GM19455 (cell line): ENCODE results near the gene NUDT21.
"Not testable (repeated sequence)": the region's sequence is repeated elsewhere in the genome, so short reads cannot be mapped to it uniquely, and the experiment has no call there.

Source experiments
- ATAC-seq: cut with Tn5 transposase; IDR thresholded peaks from one replicate; pipeline ENCODE4 v1.9.1; 2021; ENCODE audit not compliant: unreplicated experiment

Gene NUDT21

DNA sequence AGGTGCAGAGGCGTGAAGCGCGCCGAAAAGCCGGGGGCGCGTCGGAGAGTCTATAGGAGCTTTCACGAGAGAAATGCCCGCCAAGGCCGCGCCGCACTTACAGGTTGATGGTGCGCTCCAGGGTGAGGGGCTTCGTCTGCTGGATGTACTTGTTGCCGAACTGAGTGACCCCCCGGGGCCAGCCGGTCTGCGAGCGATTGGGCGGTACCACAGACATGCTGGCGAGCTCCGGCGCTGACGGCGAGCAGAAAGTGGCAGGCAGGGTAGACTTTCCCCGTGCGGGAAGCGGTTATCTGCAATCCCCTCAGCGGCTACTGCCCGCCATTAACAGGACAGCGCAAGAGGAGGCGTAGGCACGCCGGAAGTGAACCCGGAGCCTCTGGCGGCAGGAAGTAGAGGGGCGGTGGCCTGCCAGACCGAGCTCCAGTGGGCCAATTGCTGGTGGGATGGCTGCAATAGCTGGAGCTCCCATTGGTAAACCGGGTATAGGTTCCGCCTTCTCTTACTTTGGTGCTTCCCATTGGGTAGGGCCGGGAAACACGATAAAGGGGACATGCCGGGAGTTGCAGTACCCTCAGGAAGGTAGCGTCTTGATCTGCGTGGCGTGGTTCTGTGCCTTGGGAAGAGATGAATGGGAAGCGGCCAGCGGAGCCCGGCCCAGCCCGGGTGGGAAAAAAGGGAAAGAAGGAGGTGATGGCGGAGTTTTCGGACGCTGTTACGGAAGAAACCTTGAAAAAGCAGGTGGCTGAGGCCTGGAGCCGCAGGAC lies at the start of gene NUDT21, which contains the start of gene OGFOD1:
TSS of gene NUDT21 (minus strand) at position 347 of the 767 bp plus-strand sequence. CDS start at position 217, 130 bp downstream.
TSS of gene OGFOD1 (plus strand) at position 569 of the 767 bp plus-strand sequence. CDS start at position 628, 59 bp downstream.
- peak; percentile 97 for ATAC-seq

DNA sequence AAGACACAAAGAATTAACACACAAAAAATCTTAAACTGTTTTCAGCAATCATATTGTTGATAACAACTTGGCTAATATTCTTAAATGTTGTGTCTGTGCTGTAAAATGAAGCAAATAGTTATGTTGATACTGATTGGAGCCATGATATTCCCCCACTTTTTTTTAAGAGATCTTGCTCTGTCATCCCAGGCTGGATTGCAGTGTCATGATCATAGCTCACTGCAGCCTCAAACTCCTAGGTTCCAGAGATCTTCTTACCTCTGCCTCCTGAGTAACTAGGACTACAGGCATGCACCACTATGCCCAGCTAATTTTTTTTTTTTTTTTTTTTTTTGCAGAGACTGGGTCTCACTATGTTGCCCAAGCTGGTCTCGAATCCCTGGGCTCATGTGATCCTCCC lies 42.7 kb upstream of the NUDT21 start:
- no peak for ATAC-seq

DNA sequence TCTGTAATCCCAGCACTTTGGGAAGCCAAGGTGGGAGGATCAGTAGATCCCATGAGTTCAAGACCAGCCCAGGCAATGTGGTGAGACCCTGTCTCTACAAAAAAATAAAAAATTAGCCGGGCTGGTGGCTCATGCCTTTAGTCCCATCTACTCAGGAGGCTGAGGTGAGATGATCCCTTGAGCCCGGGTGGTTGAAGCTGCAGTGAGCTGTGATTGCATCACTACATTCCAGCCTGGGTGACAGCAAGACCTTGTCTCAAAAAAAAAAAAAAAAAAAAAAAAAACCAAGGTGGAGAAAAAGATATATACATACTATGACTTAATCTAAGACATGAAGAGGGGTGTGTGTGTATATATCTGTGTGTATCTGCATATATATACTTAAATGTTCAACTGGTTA lies 42.0 kb upstream of the NUDT21 start:
- no peak for ATAC-seq

DNA sequence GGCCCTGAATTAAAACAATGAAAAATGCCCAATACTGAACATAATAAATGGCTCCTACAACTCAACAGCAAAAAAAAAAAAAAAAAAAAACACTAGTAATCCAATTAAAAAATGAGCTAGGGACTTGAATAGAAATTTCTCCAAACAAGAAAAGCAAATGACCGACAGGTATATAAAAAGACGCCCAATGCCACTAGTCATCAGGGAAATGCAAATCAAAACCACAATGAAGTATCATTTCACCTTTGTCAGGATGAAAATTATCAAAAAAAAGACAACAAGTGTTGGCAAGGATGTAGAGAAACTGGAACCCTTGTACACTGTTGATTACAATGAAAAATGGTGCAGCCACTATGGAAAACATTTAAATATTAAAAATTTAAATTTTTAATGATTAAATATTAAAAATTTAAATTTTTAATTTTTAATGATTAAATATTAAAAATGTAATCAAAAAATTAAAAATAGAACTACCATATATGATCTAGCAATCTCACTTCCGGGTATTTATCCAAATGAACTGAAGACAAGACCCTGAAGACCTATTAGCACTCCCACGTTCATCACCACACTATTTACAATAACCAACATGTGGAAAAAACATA lies 40.6 kb upstream of the NUDT21 start:
- ATAC-seq: no peak

DNA sequence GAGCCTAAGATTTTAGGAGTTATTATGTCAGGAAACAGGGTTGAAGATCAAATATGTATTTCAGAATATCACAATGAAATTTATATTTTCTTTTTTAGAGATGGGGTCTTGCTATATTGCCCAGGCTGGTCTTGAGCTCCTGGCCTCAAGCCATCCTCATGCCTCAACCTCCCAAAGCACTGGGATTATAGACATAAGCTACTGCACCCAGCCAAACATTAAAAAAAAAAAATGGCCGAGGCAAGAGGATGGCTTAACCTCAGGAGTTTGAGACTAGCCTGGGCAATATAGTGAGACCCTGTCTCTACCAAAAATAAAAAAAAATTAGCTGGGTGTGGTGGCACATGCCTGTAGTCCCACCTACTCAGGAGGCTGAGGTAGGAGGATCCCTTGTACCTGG lies 37.7 kb upstream of the NUDT21 start:
- not testable (repeated sequence) for ATAC-seq

DNA sequence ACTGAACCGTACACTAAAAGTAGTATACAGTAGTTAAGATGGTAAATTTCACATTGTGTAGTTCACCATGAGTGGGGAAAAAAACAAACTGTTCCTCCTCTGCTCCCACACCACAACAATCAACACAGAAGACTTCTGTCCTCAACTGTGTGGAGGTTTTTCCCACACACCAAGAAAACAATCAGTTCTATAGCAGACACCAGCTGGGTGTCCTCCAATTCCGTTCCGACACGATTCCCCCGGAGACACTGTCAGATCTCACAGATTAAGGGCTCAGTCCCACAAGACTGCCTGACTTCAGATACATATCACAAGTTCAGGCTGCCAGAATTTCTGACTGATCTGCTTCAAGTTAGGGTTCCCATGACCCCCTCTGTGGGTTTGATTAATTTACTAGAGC lies 36.9 kb upstream of the NUDT21 start:
- ATAC-seq: no peak

DNA sequence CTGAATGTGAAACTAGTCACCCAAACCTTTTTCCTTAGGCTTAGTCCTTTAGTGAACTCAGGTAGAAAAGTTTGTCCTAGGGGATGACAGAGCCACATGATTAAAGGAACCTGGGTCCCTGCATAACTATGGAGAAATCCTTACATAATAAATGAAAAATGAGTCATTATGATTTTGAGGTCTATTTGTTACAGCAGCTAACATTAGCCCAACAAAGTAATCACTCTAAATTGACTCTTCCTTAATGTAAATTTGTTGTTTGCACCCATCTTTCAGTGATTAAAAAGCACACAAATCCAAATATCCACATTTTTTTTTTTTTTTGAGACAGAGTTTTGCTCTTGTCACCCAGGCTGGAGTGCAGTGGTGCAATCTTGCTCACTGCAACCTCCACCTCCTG lies 32.3 kb upstream of the NUDT21 start:
- ATAC-seq: no peak

DNA sequence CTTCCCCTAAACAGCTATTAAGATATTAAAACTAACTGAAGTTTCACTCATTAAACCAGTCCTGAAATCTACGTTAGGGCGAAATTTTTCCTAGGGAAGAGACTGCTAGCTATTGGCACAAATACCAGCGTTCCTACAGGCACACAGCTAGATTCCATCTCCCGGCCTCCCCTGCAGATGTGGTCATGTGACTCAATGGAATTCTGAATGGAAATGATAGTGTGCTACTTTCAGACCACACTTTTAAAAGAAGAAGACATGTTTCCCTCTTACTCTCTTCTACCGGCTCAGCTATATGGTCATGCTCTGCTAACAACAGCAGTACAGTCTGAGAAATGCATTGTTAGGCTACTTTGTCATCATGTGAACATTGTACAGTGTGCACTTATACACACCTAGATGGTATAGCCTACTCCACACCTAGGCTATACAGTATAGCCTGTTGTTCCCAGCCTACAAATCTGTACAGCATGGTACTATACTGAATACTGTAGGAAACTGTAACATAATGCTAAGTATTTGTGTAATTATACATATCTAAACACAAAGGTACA lies 31.6 kb upstream of the NUDT21 start:
- no peak for ATAC-seq

DNA sequence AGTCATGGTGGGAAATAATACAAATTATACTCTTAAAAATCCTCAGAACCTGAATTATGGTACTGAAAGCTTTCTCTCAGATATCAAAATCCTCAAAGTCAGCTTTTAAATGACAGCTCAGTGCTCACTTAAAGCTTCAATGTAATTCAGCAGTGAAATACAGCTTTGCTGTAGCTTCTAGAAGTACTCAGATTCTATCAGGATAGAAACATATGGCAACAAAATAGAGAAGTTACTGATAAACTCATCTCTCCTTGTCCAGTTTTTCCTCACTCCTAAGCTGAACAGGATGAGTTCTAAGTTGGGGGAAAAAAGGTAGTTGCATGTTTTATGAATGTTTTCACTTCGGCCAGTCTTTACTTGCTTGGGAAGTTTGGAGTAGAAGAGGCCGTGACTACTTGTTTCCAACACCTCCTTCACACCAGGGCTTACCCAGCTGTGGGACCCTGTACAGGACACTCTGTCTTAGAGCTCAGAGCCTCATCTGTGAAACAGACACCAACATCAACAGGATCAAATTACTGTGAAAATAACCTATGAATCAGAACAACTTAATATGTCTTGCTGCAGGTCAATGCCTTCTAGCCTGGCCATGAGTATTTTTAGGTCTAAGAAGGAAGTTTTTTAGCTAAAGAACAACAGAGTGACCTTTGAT lies 30.5 kb upstream of the NUDT21 start:
- ATAC-seq: no peak

DNA sequence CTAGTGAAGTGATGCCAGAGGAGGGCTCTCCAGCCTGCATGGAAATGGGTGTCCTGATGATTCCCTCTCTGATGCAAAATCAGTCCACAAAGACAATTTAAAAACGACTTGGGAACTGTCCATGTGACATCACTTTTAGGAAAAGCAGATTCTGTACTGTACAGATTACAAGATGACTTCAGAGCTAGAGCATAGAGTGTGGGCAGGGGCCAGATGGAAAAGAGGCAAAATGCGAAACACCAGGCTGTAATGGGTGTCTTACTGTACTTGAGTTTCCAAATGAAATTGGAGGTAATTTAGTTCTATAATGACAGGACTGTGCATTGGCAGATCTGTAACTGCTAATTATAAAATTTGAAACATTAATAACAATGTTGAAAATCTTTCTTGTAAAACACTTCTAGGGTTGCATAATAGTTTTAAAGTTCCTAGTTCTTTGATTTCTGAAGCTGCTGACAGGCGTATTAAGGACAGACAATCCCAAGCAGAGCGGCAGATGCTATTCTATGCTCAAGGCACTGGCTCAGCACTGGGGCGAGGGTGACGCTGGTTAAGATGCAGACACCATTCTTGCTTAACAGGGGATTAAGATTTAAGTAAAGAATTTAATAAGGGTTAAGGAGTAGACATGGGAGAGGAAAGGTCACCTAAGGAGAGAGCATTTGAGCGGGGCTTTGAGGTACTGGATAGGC lies 29.8 kb upstream of the NUDT21 start:
- ATAC-seq: no peak

DNA sequence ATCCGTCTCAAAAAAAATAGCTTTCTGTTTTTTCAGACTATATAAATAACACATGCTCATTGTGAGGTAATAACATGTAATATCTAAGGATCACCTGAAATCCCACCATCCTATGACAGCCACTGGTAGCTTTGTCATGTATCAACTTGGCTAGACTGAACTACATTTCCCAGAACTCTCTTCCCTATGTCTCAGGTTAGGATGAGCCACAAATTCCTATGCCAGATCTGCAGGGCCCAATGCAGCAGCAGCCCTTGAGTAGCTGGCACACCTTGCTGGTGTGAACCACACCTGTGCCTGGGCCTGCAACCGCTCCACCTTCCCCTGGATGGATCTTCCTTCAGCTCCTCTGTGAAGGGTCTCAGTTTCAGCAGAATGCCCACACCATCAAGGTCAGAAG lies 28.3 kb upstream of the NUDT21 start:
- ATAC-seq: no peak

DNA sequence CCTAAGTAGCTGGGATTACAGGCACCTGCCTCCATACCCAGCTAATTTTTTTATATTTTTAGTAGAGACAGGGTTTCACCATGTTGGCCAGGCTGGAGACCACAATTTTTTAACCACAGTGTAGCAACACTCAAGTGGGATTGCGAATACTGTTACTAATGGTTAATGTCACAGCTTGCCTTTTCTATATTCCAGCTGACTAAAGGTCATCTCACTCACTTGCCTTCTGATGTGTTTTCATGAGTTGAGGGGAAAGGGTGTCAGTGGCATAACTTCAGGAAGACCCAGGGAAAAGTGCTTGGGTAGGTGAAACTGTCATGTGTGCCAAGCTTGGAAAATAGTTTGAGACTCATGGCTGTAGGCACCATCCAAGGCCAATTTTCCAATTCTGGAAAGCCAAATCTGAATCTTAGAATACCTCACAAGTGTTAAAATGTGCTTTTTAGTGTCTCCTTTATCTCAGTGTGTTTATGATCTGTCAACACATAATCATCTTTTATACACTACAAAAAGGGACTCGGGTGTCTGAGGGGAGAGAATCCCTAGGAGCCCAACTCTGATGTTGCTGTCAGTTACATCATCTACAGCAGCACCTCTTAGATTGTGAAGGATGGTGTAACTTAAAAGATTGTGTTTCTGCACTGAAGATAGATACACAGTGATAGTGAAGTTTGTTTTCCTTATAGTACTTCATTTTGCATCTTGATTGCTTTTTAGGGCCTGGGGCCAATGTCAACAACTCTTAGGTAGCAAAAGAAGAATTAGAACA lies 27.3 kb upstream of the NUDT21 start:
- no peak for ATAC-seq

DNA sequence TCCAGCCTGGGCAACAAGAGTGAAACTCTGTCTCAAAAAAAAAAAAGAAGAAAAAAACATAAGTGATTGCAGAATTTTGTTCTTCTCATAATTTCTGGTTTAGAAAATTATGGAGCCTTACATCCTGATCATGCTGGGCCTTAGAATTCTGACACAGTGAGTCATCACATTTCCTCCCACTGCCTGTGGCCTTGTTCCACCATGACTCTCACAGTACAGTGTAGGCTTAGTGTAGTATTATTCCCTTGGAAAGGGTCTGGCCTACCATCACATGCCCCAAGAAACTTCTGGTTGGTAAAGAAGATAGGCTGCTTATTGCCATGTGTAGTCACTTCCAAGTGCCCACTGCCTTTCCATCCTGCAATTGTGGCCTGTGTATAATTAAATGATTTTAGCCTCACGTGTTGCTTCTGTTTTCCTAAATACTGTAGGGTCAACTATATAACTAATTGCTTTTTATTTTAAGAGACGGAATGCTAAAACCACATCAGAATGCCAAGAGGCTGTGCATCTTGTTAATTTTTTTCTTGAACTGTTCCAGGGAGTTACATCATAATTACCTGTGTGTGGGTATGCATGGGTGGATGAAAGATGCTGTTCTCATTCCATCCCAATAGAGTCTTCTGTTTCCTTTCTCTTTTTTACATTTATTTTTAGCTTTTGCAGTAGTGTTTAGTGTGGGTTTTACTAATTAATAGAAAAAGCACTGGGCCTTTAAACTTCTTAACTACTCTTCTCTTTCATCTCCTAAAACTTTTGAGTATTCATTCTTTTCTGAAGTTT lies 26.2 kb upstream of the NUDT21 start:
- no peak for ATAC-seq

DNA sequence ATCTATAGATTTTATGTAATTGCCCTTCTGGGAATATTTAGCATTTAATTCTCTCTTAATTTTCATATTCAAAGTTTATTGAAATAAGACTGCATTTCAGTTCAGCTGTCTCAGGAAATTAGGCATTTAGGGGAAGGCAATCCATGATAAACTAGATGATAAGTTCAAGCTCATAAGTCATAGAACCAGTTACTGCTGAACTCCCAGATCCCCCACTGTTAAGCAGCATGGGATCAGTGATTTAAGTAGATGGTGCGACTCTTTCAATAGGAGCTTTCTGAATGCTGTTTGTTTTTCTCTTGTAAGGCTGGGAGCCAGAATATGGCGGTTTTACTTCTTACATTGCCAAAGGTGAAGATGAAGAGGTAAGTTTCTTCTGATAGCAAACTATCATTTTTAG lies 24.1 kb upstream of the NUDT21 start:
- no peak for ATAC-seq

DNA sequence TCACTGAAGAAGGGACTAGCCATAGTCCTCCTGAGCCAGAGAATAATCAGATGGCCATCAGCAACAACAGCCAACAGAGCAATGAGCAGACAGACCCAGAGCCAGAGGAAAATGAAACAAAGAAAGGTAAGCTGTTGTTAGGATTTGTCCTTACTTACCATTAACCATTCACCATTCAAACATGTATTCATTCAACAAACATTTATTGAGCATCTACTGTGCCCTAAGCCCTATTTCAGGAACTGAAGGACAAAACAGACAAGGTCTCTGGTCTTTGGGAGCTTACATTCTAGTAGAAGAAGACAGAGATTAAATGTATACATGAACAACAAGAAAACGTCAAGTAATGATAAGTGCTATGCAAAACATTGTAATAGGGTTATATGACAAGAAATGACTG lies 19.5 kb upstream of the NUDT21 start:
- ATAC-seq: no peak

DNA sequence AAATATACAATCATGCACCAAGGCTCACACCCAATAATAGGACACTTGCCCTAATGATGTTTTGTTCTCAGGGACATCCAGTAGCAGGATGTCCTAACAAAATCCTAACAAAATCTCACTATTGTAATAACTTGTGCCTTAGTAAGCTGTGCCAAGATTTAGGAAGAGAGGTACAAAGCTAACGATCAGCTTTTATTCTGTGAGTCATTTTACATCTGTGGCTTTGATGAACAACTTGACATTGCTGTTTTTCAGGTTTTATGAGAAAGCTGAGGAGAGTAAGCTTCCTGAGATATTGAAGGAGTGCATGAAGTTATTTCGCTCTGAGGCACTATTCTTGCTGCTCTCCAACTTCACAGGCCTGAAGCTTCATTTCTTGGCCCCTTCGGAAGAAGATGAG lies 19.1 kb upstream of the NUDT21 start:
- no peak for ATAC-seq

DNA sequence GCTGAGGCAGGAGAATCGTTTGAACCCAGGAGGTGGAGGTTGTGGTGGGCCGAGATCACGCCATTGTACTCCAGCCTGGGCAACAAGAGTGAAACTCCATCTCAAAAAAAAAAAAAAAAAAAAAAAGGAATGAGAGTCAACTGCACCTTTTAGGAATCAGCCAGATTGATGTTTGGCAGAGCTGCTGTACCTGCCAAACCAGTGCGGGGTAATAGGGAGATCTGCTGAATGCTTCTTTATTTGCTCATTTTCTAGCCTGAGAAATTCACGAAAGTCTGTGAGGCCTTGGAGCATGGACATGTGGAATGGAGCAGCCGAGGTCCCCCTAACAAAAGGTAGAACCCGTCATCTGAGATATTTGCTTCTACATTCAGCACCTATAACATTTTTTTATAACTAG lies 18.6 kb upstream of the NUDT21 start:
- ATAC-seq: no peak

DNA sequence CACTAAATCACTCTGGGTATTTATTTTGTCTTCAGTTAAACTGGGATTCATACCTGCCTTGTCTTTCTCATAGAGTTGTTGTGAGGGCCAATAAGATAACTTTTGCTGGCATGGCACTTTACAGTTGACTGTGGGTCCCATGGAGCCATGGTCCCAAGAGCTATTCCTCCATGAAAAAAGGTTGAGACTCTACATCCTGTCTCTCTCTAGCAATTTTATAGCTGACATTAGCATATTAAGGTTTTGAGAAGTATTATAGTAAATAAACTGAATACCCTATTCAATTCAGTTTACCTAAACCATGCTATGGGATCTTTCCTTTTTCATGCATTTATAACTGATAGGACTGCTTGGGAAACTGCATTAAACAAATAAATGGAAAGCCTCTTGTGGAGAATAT lies 17.7 kb upstream of the NUDT21 start:
- no peak for ATAC-seq

DNA sequence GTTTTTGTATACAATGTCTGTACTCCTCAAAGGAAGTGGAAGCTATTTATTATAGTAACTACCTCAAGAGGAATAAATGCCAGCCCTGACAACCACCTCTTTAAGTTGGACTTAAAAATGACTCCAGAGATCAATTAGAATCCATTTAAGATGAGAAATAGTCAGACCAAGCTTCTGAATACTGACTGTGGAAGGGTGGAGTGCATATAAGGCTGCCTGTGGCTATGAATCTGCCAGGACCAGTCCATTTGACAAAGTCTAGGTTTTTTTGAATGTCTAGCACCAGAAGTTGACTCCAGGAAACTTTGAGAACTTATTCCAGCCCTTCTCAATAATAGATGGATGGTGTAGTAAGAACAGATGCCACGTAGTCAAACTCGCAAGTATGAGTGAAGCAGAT lies 15.2 kb upstream of the NUDT21 start:
- ATAC-seq: no peak

DNA sequence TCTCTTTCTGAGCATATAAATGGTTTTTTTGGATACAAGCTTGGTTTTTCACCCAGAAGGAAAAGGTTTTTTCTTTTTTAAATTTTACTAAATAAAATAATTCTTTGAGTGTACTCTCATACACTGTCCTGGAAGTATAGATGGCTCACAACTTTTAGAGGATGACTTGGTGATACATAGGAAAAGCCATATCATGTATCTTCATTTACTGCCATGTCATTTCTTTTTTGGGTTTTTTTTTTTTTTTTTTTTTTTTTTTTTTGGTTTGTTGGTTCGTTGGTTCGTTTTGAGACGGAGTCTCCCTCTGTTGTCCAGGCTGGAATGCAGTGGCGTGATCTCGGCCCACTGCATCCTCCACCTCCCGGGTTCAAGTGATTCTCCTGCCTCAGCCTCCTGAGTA lies 12.0 kb upstream of the NUDT21 start:
- no peak for ATAC-seq
